ENCODE data around the gene SF3B2.

- TF ChIP-seq, protein P1, sequence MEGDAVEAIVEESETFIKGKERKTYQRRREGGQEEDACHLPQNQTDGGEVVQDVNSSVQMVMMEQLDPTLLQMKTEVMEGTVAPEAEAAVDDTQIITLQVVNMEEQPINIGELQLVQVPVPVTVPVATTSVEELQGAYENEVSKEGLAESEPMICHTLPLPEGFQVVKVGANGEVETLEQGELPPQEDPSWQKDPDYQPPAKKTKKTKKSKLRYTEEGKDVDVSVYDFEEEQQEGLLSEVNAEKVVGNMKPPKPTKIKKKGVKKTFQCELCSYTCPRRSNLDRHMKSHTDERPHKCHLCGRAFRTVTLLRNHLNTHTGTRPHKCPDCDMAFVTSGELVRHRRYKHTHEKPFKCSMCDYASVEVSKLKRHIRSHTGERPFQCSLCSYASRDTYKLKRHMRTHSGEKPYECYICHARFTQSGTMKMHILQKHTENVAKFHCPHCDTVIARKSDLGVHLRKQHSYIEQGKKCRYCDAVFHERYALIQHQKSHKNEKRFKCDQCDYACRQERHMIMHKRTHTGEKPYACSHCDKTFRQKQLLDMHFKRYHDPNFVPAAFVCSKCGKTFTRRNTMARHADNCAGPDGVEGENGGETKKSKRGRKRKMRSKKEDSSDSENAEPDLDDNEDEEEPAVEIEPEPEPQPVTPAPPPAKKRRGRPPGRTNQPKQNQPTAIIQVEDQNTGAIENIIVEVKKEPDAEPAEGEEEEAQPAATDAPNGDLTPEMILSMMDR (IDR thresholded peaks at IDR 0.05) = peak in 1 of 3 experiments; percentile 5
- no peak for TF ChIP-seq EP300 (IDR thresholded peaks at IDR 0.05)
Observed at GRCh38 chr11:66068923-66069714, 17.0 kb downstream of the SF3B2 start.

All from esophagus muscularis mucosa (tissue), 3 donors.